GM18498 (cell line): ENCODE results near the gene MYBPHL.

Experiments
- ATAC-seq: cut with Tn5 transposase; IDR thresholded peaks from one replicate; pipeline ENCODE4 v1.9.1; 2021; ENCODE audit warnings: mild to moderate bottlenecking, moderate library complexity; ENCODE audit not compliant: unreplicated experiment

The MYBPHL gene

DNA sequence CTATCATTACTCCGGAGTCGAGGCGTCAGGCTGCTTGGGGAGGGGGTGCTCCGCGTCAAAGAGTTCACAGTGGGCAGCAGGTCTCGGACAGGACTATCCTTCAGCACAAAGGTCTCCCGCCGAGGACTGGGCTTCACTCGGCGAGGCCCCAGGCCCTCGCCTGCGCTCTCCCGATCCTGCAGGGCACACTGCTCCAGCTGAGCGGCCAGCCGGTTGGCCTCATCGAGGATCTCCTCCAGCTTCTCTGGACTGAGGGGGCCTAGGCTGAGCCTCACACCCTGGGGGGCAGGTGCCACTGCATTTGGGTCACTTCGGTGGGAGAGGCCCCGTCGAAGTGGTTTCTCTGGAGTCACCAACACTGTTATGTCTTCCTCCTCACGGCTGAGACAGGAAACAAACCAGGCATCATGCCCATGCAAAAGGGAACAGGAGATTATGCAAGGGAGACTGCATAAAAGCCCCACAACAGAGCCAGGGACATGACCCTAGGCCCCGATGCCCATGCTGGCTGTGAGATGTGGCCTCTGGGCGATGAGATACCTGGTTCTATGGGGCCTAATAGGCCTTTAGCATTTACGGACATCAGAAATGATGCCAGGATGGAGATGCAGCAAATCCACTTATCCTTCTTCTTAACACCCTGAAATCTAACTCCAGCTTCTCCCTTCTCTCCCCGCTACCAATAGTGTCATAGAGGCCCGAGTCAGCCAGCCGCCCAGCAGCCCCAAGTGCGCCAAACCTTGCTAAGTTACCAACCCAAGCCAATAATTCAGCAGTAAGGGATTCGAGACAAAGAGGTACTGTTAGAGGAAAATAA, 24.9 kb downstream of the MYBPHL start:
- no peak for ATAC-seq

DNA sequence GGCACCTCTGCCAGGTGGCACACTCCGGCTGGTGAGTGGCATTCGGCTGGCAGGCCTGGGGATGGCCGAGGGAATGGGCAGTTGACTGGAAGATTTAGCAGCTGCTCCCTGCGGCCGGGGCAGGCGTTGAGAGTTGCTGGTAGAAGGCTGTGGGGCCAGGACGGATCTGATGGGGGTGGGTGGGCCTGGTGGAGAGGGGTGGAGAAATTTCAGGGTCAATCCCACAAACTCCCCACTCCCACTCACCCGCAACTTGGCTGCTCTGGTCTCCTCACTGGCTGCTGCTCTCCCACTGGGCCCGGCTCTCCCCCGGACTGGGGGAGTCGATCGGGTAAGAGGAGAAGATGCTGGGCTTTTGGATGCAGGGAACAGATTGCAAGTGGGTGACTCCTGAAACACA, 25.9 kb downstream of the MYBPHL start:
- no peak for ATAC-seq

DNA sequence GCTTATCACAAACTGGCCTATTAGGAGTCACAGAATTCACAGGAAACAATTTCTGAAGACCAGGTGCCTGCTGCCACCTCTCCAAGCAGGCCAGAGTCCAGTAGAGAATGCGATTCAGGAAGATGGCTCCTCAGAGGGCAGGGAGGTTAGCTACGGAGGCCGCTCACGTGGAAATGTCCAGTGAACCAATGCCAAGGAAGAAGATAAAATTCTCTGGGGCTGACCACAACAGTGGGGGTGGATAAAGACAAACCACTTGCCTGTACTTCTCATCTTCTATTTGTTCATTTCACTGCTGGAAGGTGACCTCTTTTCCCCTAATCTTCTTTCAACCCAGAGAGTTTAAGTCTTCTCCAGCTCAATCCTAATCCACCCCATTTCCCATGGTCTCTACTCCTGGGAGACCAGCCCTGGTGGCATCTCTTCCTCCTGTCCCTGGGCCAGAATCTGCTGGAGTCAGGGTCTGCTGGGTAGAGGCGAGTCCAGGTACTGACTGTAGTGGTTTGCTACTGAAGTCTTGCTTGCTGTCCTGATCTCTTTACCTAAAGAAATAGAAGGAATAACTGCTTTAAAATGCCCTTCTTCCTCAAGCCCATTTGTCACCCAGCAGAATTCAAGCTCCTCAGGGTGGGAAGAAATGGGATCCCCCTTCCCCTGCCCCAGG, 27.1 kb downstream of the MYBPHL start:
- no peak for ATAC-seq

DNA sequence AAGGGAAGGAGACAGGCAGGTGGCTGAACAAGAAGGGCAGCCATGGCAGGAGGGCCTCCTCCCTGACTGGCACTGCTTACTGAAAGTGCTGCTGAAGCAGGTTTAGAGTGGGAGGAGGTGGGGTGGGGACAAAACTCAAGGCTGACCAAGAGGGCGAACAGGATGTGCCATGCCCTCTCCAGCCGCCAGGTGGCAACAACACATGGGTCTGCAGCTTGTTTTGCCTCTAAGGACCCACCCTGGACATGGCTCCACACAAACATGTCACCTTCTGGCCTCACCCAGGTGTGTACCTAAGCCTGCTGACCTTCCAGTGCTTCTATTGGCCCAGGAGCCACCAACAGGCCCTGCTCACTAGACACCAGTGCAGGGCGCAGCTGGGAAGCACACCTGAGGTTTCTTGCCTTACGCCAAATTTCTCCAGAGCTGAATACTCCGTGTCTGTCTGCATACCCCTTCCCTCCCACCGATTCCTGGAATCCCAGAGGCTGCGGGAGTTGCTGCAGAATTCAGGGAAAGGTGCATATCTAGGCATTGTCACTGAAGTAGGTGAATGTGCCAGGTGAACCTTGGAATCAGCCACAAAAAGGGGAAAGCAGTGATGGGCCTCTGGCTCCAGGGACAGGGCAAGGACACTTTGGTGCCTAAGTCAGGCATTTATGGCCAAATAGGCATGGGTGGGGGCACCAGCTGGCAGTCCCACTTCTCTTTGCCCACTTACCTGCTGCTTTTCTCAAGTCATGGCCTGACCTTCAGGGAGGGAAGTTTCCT, 29.2 kb downstream of the MYBPHL start:
- peak; percentile 86 for ATAC-seq

DNA sequence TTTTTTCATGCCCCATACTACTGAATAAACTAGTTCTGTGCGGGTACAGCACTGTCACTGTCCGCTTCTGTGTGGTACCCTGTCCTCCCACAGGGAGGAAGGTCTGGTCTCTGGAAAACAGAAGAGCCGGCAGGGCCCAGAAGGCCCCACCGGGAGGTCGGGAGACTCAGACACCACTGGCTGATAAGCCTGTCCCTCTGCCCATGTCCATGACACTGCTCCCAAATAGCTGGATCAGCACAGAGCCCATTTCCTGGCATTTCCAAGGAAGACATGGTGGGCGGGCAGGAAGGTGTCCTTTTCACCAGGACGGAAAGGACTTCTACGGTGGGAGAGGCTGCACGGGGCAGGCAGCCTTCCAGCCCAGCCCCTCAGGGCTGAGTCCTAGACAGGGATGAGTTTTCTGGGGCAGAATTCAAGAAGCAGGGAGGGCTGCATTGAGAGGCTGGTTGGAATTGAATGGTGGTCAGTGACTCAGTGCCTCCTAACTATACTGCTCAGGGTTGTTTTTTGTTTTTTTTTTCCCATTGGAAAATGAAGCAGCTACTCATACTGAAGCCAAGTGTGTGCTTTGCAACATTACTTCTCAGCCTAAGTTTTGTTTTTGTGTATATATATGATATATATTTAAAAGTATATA, 31.0 kb downstream of the MYBPHL start:
- no peak for ATAC-seq

DNA sequence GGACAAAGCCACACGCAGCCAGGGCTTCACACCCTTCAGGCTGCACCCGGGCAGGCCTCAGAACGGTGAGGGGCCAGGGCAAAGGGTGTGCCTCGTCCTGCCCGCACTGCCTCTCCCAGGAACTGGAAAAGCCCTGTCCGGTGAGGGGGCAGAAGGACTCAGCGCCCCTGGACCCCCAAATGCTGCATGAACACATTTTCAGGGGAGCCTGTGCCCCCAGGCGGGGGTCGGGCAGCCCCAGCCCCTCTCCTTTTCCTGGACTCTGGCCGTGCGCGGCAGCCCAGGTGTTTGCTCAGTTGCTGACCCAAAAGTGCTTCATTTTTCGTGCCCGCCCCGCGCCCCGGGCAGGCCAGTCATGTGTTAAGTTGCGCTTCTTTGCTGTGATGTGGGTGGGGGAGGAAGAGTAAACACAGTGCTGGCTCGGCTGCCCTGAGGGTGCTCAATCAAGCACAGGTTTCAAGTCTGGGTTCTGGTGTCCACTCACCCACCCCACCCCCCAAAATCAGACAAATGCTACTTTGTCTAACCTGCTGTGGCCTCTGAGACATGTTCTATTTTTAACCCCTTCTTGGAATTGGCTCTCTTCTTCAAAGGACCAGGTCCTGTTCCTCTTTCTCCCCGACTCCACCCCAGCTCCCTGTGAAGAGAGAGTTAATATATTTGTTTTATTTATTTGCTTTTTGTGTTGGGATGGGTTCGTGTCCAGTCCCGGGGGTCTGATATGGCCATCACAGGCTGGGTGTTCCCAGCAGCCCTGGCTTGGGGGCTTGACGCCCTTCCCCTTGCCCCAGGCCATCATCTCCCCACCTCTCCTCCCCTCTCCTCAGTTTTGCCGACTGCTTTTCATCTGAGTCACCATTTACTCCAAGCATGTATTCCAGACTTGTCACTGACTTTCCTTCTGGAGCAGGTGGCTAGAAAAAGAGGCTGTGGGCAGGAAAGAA, 32.0 kb downstream of the MYBPHL start:
- no peak for ATAC-seq

DNA sequence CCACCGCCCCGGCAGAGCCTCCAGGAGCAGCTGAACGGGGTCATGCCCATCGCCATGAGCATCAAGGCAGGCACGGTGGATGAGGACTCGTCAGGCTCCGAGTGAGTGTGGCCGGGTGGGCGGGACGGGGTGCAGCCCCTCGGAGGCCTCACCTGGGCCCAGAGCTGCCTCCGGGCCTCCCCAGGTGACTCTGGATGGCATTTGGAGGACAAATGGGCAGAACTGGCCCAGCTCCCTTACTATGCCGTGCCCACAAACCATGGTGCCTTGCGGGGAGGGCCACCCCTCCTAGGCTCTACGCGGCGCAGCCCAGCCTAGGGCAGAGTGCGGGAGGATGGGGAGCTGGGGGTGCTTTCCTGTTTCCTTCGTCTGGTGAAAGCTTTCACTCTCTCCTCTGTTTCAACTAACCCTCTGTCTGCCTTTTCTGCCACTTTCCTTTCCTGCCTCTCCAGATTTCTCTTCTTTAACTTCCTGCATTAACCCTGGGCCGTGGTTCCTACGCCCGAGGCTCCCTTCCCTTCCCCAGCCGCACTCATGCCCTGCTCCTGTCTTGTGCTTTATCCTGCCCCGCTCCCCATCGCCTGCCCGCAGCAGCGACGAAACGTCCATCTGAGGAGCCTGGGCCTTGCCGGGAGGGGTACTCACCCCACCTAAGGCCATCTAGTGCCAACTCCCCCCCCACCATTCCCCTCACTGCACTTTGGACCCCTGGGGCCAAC, 33.1 kb downstream of the MYBPHL start:
- ATAC-seq = no peak

DNA sequence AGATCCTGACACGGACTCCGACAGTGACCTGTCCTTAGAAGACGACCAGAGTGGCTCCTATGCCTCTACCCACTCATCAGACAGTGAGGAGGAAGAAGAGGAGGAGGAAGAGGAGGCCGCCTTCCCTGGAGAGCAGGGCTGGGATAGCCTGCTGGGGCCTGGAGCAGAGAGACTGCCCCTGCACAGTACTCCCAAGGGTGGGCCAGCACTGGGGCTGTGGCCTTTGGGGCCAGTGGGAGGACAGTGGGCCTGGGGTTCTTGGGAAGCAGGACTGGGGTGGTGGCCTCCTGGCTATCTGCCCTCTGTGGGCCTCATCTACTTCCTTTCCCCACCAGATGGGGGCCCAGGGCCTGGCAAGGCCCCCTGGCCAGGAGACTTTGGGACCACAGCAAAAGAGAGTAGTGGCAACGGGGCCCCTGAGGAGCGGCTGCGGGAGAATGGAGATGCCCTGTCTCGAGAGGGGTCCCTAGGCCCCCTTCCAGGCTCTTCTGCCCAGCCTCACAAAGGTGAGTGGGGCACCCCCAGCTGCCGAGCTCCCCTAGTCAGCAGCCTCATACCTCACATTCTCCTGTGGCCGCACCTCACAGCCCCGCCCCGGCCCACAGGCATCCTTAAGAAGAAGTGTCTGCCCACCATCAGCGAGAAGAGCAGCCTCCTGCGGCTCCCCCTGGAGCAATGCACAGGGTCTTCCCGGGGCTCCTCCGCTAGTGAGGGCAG, 33.8 kb downstream of the MYBPHL start:
- no peak for ATAC-seq

DNA sequence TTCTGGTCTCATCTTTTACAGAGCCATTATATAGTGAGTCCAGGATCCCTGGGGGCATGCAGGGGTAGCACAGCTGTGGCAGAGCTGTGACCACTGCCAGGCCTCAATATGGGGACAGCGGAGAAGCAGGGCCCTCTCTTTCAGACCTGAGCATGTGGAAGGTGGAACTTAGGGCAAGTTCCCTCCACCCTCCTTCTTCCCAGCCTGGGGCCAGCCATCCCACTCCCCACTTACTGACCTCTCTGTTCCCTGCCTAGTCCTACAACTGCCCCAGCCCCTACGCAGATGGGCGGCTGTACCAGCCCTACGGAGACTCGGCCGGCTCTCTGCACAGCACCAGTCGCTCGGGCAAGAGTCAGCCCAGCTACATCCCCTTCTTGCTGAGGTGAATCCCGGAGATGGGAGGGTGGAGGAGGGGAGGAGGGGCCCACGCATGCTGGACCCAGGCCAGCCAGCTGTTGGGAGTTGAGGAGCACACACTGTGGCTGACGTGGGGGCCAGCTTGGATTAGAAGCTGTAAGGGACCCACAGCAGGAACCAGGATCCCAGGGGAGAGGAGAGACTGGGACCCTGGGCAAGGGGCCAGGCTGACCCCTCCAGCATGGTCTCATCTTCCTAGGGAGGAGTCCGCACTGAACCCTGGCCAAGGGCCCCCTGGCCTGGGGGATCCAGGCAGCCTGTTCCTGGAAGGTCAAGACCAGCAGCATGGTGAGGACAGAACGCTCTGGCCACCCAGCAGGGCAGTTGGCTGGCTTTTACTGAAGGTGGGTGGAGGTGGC, 34.6 kb downstream of the MYBPHL start:
- ATAC-seq = no peak

DNA sequence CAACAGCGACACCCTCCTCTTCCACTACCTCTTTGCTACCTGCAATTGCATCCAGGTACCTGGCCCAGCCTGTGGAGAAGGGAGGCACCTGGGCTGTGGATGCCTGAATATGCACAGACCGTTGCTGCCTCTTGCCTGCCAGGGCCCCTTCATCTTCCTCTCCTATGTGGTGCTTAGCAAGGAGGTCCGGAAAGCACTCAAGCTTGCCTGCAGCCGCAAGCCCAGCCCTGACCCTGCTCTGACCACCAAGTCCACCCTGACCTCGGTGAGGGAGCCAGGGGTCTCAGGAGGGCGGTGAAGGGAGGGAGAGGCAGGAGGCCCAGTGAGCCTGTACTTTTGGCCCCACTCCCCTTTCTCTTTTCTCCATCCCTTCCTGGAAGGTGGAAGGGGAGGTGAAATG, 35.4 kb downstream of the MYBPHL start:
- ATAC-seq = no peak

DNA sequence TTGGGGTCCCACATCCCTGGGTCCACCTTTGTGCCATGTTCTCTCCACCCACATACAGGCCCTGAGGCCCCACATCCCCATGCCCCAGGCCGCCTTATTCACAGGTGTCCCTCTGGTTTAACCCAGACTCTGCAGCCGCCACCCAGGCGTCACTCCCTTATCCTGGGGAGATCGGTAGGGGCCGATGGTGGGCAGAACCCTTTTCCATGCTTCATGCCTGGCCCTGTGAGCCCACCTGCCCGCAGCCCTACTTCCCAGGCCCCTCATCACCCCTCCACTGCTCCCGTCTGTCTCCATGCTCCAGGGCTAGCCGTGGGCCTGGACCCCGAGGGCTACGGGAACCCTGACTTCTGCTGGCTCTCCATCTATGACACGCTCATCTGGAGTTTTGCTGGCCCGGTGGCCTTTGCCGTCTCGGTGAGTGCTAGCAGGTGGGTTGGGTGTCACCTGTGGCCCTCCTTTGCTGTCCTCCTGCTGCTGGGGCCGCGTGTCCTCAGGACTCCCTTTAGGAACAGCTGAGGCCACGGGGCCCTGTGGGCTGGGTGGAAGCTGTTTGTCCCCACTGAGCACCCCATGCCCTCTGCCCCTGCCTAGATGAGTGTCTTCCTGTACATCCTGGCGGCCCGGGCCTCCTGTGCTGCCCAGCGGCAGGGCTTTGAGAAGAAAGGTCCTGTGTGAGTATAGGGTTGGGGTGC, 36.0 kb downstream of the MYBPHL start:
- no peak for ATAC-seq

DNA sequence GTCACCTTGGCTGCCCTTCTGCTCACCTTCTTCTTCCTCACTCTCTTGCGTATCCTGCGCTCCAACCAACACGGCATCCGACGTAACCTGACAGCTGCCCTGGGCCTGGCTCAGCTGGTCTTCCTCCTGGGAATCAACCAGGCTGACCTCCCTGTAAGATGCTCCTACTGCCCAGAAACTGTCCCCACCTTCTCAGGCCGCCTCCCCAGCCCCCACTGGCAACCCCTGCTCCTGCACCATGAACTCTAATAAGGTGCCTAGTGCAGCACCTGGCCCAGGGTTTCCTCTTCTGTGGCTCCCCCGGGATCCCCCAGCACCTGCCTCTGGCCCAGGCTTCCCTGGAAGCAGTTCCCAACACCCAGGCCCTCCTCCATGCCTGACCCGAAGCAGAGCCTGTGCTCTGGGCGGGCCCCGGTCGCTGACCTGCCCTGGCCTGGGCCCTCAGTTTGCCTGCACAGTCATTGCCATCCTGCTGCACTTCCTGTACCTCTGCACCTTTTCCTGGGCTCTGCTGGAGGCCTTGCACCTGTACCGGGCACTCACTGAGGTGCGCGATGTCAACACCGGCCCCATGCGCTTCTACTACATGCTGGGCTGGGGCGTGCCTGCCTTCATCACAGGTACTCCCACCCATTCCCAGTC, 36.7 kb downstream of the MYBPHL start:
- ATAC-seq = no peak

DNA sequence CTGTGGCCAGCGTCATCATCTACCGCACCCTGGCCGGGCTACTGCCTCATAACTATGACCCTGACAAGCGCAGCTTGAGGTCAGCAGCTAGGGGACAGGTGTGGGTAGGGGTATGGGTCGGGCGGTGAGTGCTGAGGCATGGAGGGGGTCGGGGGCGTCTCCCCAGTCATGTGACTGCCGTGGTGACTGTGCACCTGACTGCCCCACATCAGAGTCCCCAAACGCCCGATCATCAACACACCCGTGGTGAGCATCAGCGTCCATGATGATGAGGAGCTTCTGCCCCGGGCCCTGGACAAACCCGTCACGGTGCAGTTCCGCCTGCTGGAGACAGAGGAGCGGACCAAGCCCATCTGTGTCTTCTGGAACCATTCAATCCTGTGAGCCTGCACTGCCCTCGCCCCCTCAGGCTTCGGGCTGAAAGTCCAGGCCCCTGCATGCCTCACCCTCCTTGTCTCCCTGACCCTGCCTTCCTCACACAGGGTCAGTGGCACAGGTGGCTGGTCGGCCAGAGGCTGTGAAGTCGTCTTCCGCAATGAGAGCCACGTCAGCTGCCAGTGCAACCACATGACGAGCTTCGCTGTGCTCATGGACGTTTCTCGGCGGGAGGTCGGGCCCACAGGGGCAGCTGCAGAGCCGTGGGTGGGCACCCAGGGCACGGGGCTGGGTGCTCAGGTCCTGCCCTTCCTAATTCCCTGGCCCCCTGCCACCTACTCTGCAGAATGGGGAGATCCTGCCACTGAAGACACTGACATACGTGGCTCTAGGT, 37.4 kb downstream of the MYBPHL start:
- no peak for ATAC-seq

DNA sequence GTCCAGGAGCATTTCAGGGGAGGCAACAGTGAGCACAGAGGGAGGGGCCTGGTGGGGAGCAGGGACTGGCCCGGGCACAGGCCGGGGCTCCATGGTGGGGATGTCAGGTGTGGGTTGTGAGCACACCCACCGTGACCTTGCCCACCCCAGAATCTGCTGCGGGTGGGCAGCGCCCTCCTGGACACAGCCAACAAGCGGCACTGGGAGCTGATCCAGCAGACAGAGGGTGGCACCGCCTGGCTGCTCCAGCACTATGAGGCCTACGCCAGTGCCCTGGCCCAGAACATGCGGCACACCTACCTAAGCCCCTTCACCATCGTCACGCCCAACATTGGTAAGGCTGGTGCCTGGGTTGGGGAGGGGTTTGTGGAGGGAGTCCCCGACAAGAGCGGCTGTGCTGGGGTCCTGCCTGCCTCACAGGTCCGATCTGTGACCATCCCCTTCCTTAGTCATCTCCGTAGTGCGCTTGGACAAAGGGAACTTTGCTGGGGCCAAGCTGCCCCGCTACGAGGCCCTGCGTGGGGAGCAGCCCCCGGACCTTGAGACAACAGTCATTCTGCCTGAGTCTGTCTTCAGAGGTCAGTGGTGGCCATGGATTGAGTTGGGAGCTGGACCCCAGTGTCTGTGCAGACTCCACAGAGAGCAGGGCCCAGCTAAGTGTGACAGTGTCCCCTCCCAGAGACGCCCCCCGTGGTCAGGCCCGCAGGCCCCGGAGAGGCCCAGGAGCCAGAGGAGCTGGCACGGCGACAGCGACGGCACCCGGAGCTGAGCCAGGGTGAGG, 38.2 kb downstream of the MYBPHL start:
- ATAC-seq = no peak

DNA sequence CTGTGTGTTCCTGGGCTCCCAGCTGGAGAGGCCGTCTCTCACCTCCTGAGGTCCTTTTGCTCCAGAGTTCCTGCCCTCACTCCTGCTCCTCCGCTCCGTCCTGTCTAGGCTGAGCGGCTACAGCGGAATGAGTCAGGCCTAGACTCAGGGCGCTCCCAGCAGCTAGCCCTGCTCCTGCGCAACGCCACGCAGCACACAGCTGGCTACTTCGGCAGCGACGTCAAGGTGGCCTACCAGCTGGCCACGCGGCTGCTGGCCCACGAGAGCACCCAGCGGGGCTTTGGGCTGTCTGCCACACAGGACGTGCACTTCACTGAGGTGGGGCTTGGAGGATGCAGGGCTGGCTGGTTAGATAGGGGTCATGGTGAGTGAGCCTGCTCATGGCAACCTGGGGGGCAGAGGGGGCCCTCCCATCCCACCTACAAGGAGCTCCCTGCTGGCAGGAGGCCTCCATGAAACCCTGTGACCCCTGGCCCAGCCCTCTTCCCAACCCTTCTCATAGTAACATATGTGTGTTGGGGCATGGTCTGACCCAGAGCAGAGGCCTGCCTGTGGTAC, 39.0 kb downstream of the MYBPHL start:
- no peak for ATAC-seq
